Kidney capillary endothelial cell (primary cell): ENCODE results near the gene PIGU.

ENCODE experiments used
- DNase-seq: peaks from one replicate; pipeline ENCODE4 v3.0.0-alpha.2; 2018; ENCODE audit warnings: low spot score

Gene PIGU

GRCh38 chr20:34578521-34578920, 98.4 kb downstream of the PIGU start:
- DNase-seq, result no peak

GRCh38 chr20:34578025-34578424, 98.9 kb downstream of the PIGU start:
- DNase-seq, result no peak

GRCh38 chr20:34577061-34577460, 99.8 kb downstream of the PIGU start:
- no peak for DNase-seq

GRCh38 chr20:34575756-34576155, 101.1 kb downstream of the PIGU start:
- DNase-seq, result no peak

GRCh38 chr20:34575271-34575670, 101.6 kb downstream of the PIGU start:
- no peak for DNase-seq

- DNase-seq, result no peak
These were observed 102.0 kb downstream of the PIGU start for GRCh38 chr20:34574861-34575260.

- DNase-seq, result no peak
These were observed 102.5 kb downstream of the PIGU start for GRCh38 chr20:34574426-34574825.

- peak; percentile 40 for DNase-seq
These were observed 103.2 kb downstream of the PIGU start for GRCh38 chr20:34573541-34574300.

- no peak for DNase-seq
These were observed 105.1 kb downstream of the PIGU start for GRCh38 chr20:34571753-34572152.

- peak; percentile 54 for DNase-seq
These were observed 106.0 kb downstream of the PIGU start for GRCh38 chr20:34570859-34571306.

GRCh38 chr20:34569598-34569997, 107.3 kb downstream of the PIGU start:
- DNase-seq, result no peak

GRCh38 chr20:34567892-34568865, 108.7 kb downstream of the PIGU start:
- no peak for DNase-seq

- DNase-seq, result no peak
These were observed 109.7 kb downstream of the PIGU start for GRCh38 chr20:34566978-34567891.

- DNase-seq, result no peak
These were observed 112.1 kb downstream of the PIGU start for GRCh38 chr20:34564833-34565232.

- peak; percentile 38 for DNase-seq
These were observed 114.3 kb downstream of the PIGU start for GRCh38 chr20:34562641-34563040.

- no peak for DNase-seq
These were observed 115.2 kb downstream of the PIGU start for GRCh38 chr20:34561661-34562060.

- no peak for DNase-seq
These were observed 116.3 kb downstream of the PIGU start for GRCh38 chr20:34560614-34561013.

- no peak for DNase-seq
These were observed 116.8 kb downstream of the PIGU start for GRCh38 chr20:34560141-34560523.

GRCh38 chr20:34559311-34560140, 117.4 kb downstream of the PIGU start:
- no peak for DNase-seq

GRCh38 chr20:34558320-34559218, 118.3 kb downstream of the PIGU start, which contains the start of gene MAP1LC3A:
MAP1LC3A (plus strand) TSS chr20:34558718; CDS start chr20:34558869, 151 bp downstream.
- peak; percentile 89 for DNase-seq
